Karpas-422 (cell line): ENCODE data around the gene EEF1AKMT2. TPM values are rescaled to one million over a fixed set of nuclear protein-coding genes. Genes with fewer than 3 reads are reported as not detected.
"Not testable (repeated sequence)": the region's sequence is repeated elsewhere in the genome, so short reads cannot be mapped to it uniquely, and the experiment has no call there.

Experiments used
- DNase-seq: peaks from one replicate; pipeline ENCODE4 v3.0.0-alpha.2; 2015
- H2AFZ ChIP-seq: fragments of 200-600 bp; sonication (generic); 2 replicates; pipeline ENCODE4 v1.6.1; 2014; ENCODE audit warnings: antibody characterized with exemption, low read length, mixed read lengths
- H3K27ac ChIP-seq: fragments of 200-600 bp; sonication (generic); 2 replicates; pipeline ENCODE4 v1.5.1; 2014; ENCODE audit warnings: mild to moderate bottlenecking, low read length, moderate library complexity
- H3K27me3 ChIP-seq: fragments of 200-600 bp; sonication (generic); 2 replicates; pipeline ENCODE4 v1.6.1; 2014; ENCODE audit warnings: low read length, mixed read lengths
- H3K36me3 ChIP-seq: fragments of 200-600 bp; sonication (generic); 2 replicates; pipeline ENCODE4 v1.6.1; 2014; ENCODE audit warnings: low read length, mixed read lengths; ENCODE audit not compliant: insufficient read depth
- H3K4me1 ChIP-seq: fragments of 200-600 bp; sonication (generic); 2 replicates; pipeline ENCODE4 v1.6.1; 2014; ENCODE audit warnings: mild to moderate bottlenecking, low read length, mixed read lengths
- H3K4me2 ChIP-seq: fragments of 200-600 bp; sonication (generic); 2 replicates; pipeline ENCODE4 v1.6.1; 2014; ENCODE audit warnings: low read length, low read depth, mild to moderate bottlenecking; ENCODE audit not compliant: poor library complexity, severe bottlenecking
- H3K4me3 ChIP-seq: fragments of 200-600 bp; sonication (generic); 2 replicates; pipeline ENCODE4 v1.5.1; 2014; ENCODE audit warnings: mild to moderate bottlenecking, antibody characterized with exemption, low read length, mixed read lengths
- H3K79me2 ChIP-seq: fragments of 200-600 bp; sonication (generic); 2 replicates; pipeline ENCODE4 v1.6.1; 2014; ENCODE audit warnings: mild to moderate bottlenecking, low read length, mixed read lengths
- H3K9ac ChIP-seq: fragments of 200-600 bp; sonication (generic); 2 replicates; pipeline ENCODE4 v1.6.0; 2014; ENCODE audit warnings: low read length
- H3K9me2 ChIP-seq: fragments of 200-600 bp; sonication (generic), shearing (Covaris generic); replicated peaks from 2 replicates; pipeline ENCODE4 v1.6.0; 2014; ENCODE audit warnings: mild to moderate bottlenecking, low read length, moderate library complexity; ENCODE audit not compliant: insufficient read depth
- H3K9me3 ChIP-seq: fragments of 300-700, 200-600 bp; sonication (generic); 2 replicates; pipeline ENCODE4 v1.6.1; 2014; ENCODE audit warnings: low read length, mixed read lengths
- H4K20me1 ChIP-seq: fragments of 200-600 bp; sonication (generic); 2 replicates; pipeline ENCODE4 v1.6.1; 2014; ENCODE audit warnings: mild to moderate bottlenecking, antibody characterized with exemption, low read length, low read depth; ENCODE audit not compliant: insufficient read depth
- total RNA-seq: library from RNA; depleted of rRNA; stranded (reverse); fragments of >200 nt; shearing (Covaris generic); gene quantifications from 2 replicates; pipeline ENCODE4 v1.2.3, GENCODE V29; 2014; ENCODE audit warnings: low replicate concordance

Gene EEF1AKMT2
- total RNA-seq, 1 experiment from 2014 or later = 38.3 TPM

- not testable (repeated sequence) for H3K9me3 ChIP-seq, H3K4me2 ChIP-seq, H3K9me2 ChIP-seq, H3K27me3 ChIP-seq, H3K4me3 ChIP-seq, H2AFZ ChIP-seq, H3K4me1 ChIP-seq, DNase-seq, H3K9ac ChIP-seq, H3K27ac ChIP-seq, H4K20me1 ChIP-seq
- Histone ChIP-seq H3K79me2 (peaks cover 24% of the 10 kb centered on the region), H3K36me3 (peaks cover 50% of the 10 kb centered on the region)
Observed at GRCh38 chr10:124782900-124783299, 8.8 kb downstream of the EEF1AKMT2 start.

DNA sequence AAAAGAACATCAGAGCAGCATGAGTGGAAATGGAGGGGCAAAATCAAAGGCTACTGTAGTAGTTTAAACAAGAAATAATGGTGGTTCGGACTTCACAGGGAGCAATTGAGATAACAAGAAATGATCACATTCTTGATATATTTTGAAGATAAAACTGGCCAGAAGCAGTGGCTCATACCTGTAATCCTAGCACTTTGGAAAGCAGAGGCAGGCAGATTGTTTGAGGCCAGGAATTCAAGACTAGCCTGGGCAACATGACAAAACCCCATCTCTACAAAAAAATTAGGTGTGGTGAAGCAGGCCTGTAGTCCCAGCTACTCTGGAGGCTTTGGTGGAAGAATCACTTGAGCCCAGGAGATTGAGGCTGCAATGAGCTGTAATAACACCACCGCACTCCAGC, 22.9 kb downstream of the EEF1AKMT2 start:
- H3K27me3 ChIP-seq = no peaks in the 10 kb centered on the region
- no peak for DNase-seq
- peaks cover 17% of the 10 kb centered on the region for H3K79me2 ChIP-seq
- no peaks in the 10 kb centered on the region for H4K20me1 ChIP-seq
- H3K9ac ChIP-seq = no peak overlapping the region
- H3K9me3 ChIP-seq = no peaks in the 10 kb centered on the region
- no peaks in the 10 kb centered on the region for H3K9me2 ChIP-seq
- H3K27ac ChIP-seq = no peak overlapping the region
- H3K36me3 ChIP-seq = peaks cover 32% of the 10 kb centered on the region
- H2AFZ ChIP-seq = no peak overlapping the region
- H3K4me3 ChIP-seq = no peak overlapping the region
- H3K4me1 ChIP-seq = no peaks in the 10 kb centered on the region
- H3K4me2 ChIP-seq = no peak overlapping the region

GRCh38 chr10:124765256-124765655, 26.4 kb downstream of the EEF1AKMT2 start:
- H3K27me3 ChIP-seq = no peaks in the 10 kb centered on the region
- H2AFZ ChIP-seq = no peak overlapping the region
- no peak overlapping the region for H3K9ac ChIP-seq
- no peak overlapping the region for H3K4me3 ChIP-seq
- no peak overlapping the region for H3K27ac ChIP-seq
- H4K20me1 ChIP-seq = no peaks in the 10 kb centered on the region
- H3K79me2 ChIP-seq = peaks cover 12% of the 10 kb centered on the region
- H3K4me2 ChIP-seq = no peak overlapping the region
- peaks cover 29% of the 10 kb centered on the region; the same call in 1 of the 2 replicates for H3K36me3 ChIP-seq
- H3K9me3 ChIP-seq = no peaks in the 10 kb centered on the region
- DNase-seq = no peak
- H3K9me2 ChIP-seq = no peaks in the 10 kb centered on the region
- no peaks in the 10 kb centered on the region for H3K4me1 ChIP-seq

DNA sequence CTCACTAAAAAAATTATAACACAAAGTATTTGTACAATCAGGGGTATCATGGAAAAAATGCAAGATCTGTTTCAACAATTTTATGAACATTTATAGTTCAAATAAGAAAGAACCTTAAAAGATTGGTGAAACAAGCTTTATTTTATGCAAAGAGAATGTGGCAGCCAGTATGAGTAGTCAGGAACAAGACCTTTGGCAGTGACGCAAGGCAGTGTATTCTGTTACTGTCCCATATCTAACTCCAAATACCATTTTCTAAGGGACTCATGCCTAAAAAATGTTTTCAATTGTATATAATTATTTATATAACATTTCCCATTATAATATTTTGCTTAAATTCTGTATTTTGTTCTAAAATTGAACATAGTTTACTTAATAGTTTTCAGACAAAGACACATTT, 28.4 kb downstream of the EEF1AKMT2 start:
- no peaks in the 10 kb centered on the region for H3K9me2 ChIP-seq
- no peak for DNase-seq
- no peaks in the 10 kb centered on the region for H3K9me3 ChIP-seq
- H3K9ac ChIP-seq = no peak overlapping the region
- no peak overlapping the region for H3K4me2 ChIP-seq
- H3K36me3 ChIP-seq = peaks cover 42% of the 10 kb centered on the region; the same call in 1 of the 2 replicates
- no peaks in the 10 kb centered on the region for H4K20me1 ChIP-seq
- H3K79me2 ChIP-seq = peaks cover 17% of the 10 kb centered on the region
- no peak overlapping the region for H3K27ac ChIP-seq
- no peak overlapping the region for H3K4me3 ChIP-seq
- no peak overlapping the region for H2AFZ ChIP-seq
- no peaks in the 10 kb centered on the region for H3K4me1 ChIP-seq
- H3K27me3 ChIP-seq = no peaks in the 10 kb centered on the region

DNA sequence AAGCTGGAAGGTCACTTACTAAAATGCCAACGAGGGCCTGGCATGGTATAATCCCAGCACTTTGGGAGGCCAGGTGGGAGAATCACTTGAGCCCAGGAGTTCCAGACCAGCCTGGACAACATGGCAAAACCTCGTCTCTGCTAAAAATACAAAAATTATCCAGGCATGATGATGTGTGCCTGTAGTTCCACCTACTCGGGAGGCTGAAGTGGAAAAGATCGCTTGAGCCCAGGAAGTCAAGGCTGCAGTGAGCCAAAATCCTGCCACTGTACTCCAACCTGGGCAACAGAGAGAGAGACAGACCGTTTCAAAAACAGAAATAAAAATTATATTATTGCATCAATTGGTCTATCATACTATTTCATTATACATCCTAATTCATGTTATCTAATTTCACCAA, 29.4 kb downstream of the EEF1AKMT2 start:
- peaks cover 47% of the 10 kb centered on the region; the same call in 1 of the 2 replicates for H3K36me3 ChIP-seq
- H3K4me3 ChIP-seq = no peak overlapping the region

DNA sequence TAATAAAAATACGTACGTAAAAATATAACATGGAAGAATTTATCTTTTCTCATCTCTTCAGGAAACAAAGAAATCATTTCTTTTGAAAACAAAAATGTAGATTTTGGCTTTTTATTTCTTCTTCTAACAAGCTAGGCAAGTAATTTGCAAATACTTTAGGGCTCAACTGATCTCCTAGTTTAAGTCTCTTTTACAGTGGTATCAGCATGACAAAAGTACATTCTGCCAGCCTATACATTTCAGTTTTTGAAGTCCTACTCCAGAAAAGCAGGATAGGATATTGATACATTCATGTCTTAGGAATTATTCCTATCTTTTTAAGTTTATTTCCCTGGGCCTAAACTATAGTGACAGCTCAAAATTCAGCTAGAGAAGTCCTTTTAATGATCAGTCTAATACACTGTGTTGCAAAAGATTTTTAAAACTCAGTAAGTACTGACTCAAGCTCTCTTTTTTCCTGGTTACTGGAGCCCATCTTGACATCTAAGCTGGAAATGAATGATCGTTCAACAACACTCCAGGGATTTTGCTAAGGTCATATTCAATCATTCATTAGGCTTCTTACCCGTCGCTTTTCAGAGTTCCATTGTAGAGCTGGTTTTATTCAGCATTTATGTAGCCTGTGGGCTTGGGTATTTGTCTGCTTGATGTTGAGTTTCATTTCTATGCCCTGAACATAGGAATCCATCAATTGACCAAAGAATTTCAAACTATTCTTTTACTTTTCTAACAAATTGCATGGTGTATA, 35.4 kb downstream of the EEF1AKMT2 start:
- H3K9ac ChIP-seq = no peak overlapping the region
- H4K20me1 ChIP-seq = no peaks in the 10 kb centered on the region
- H3K9me2 ChIP-seq = no peaks in the 10 kb centered on the region
- no peaks in the 10 kb centered on the region for H3K4me1 ChIP-seq
- no peak overlapping the region for H2AFZ ChIP-seq
- H3K79me2 ChIP-seq = peaks cover 13% of the 10 kb centered on the region; the same call in 1 of the 2 replicates
- no peak overlapping the region for H3K4me2 ChIP-seq
- H3K9me3 ChIP-seq = no peaks in the 10 kb centered on the region
- no peaks in the 10 kb centered on the region for H3K27me3 ChIP-seq
- no peak overlapping the region for H3K4me3 ChIP-seq
- no peak overlapping the region for H3K27ac ChIP-seq
- DNase-seq = peak; percentile 37
- peaks cover 42% of the 10 kb centered on the region; the same call in 1 of the 2 replicates for H3K36me3 ChIP-seq

More for the DNA sequence above, 29.4 kb downstream of the EEF1AKMT2 start:
- Histone ChIP-seq H2AFZ (no peak overlapping the region), H3K27ac (no peak overlapping the region), H3K9me2 (no peaks in the 10 kb centered on the region), H3K79me2 (peaks cover 17% of the 10 kb centered on the region), H3K9me3 (no peaks in the 10 kb centered on the region), H3K27me3 (no peaks in the 10 kb centered on the region), H4K20me1 (no peaks in the 10 kb centered on the region), H3K4me2 (no peak overlapping the region), H3K4me1 (no peaks in the 10 kb centered on the region), H3K9ac (no peak overlapping the region)
- no peak for DNase-seq

GRCh38 chr10:124755581-124755980, 36.1 kb downstream of the EEF1AKMT2 start:
- Histone ChIP-seq H3K27ac (no peak overlapping the region), H3K9ac (no peak overlapping the region), H3K27me3 (no peaks in the 10 kb centered on the region), H3K4me1 (no peaks in the 10 kb centered on the region), H4K20me1 (no peaks in the 10 kb centered on the region), H2AFZ (no peak overlapping the region), H3K36me3 (peaks cover 37% of the 10 kb centered on the region; the same call in 1 of the 2 replicates), H3K4me3 (no peak overlapping the region), H3K9me3 (no peaks in the 10 kb centered on the region), H3K79me2 (peaks cover 13% of the 10 kb centered on the region; the same call in 1 of the 2 replicates), H3K9me2 (no peaks in the 10 kb centered on the region), H3K4me2 (no peak overlapping the region)
- DNase-seq = peak; percentile 23

DNA sequence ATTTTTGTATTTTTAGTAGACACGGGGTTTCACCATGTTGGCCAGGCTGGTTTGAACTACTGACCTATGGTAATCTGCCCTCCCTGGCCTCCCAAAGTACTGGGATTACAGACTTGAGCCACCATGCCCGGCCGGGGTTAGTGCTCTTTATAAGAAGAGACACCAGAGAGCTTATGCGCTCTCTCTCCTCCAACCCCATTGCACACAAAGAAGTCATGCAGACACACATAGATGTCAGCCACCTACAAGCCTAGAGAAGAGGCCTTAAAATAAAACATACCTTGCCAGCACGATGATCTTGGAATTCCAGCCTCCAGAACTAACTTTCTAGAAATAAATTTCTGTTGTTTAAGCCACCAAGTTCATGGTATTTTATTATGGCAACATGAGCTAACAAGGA, 37.5 kb downstream of the EEF1AKMT2 start:
- peaks cover 11% of the 10 kb centered on the region; the same call in 1 of the 2 replicates for H3K79me2 ChIP-seq
- no peak overlapping the region for H2AFZ ChIP-seq
- peaks cover 28% of the 10 kb centered on the region; the same call in 1 of the 2 replicates for H3K36me3 ChIP-seq
- H3K9ac ChIP-seq = no peak overlapping the region
- H3K27me3 ChIP-seq = no peaks in the 10 kb centered on the region
- no peaks in the 10 kb centered on the region; the same call in 1 of the 2 replicates for H3K4me1 ChIP-seq
- no peaks in the 10 kb centered on the region for H4K20me1 ChIP-seq
- no peaks in the 10 kb centered on the region for H3K9me2 ChIP-seq
- DNase-seq = no peak
- H3K27ac ChIP-seq = no peak overlapping the region
- no peaks in the 10 kb centered on the region for H3K9me3 ChIP-seq
- H3K4me2 ChIP-seq = no peak overlapping the region
- no peak overlapping the region for H3K4me3 ChIP-seq
